Glomerular visceral epithelial cell (primary cell): ENCODE results near the gene EFCAB6.

Source experiments
- DNase-seq: peaks from one replicate; pipeline ENCODE4 v3.0.0-alpha.2; 2016; ENCODE audit errors: extremely low spot score

Gene EFCAB6

DNA sequence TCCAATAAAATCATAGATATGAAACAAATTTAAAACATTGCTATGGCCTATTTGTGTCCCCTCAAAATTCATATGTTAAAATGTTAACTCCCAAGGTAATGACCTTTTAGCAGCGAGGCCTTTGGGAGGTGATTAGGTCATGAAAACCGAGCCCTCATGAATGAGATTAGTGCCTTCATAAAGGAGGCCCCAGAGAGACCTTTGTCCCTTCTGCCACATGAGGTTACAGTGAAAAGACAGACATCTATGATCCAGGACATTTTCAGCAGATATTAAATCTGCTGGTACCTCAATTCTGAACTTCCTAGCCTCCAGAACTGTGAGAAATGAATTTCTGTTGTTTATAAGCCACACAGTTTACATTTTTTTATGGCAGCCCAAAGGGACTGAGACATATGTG lies 228.6 kb downstream of the EFCAB6 start:
- no peak for DNase-seq

DNA sequence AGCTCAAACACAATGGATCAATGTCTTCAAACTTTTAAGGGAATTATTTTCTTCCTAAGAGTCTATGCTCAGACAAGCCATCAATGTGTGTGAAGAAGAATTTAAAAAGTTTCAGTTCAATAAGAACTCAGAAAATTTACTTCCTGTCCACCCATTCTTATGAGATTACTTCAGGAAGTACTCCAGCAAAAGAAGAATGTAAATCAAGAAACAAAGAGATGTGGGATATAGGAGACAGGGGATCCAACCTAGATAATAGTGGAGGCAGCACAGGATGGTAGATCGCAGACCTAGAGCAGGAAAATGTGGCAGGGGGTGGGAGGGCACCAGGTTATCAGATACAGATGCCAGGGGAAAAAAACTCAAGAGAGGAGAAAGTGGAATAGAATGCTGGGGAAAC lies 229.7 kb downstream of the EFCAB6 start:
- DNase-seq, result no peak

DNA sequence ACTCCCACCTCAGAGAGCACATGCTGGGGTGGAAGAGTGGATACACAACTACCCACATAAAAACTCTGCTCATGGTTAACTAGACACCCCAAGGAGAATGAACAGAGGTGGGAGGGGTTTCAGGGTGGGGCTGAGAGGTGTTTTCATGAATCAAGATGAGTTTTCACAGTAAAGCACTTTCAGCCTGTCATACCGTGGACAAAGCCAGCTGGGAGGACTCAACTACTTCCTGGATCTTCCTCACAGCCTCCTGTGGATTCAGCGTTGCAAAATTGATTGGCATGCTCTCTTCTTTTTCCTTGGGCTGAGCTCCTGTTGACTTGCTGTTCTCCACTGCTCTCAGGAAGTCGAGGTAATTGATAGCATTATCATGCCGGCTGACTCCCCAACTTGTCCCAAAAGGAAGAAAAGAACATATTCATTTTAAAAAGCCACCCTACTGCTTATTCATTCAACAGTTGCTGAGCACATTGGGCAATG lies 231.8 kb downstream of the EFCAB6 start:
- no peak for DNase-seq

DNA sequence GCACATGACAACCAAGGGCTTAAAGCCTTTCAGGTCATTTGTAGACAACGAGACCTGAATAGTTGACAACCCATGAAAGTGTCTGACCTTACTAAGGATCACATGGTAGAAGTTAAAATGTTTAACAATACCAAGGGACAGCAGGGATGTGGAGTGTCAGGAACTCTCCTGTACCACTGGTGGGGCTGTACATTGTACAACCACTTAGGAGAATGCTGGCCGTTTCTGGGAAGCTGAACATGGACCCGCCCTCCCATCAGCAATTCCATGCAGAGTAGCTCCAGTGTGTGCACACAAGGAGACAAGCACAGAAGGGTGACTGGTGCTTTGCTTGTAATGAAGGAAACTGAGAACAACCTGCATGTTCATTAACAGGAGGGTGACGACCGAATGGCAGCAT lies 237.4 kb downstream of the EFCAB6 start:
- no peak for DNase-seq

DNA sequence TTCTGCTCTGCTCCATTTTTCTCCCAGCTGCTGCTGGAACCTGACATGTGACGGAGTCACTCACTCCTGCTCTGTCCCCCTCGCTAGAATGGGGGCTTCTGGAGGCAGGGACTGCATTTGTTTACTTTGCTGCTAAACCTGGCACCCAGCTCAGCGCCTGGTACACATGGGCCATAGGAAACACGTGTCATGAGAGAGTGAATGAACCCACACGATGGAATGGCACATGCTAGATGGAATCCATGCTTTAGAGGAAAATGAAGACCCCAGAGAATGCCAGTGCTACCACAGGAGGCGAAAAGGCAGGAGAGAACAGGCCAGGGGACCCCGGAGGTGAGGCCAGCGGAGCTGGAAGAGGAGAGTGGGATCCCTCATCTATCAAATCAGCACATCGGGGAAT lies 239.4 kb downstream of the EFCAB6 start:
- no peak for DNase-seq

DNA sequence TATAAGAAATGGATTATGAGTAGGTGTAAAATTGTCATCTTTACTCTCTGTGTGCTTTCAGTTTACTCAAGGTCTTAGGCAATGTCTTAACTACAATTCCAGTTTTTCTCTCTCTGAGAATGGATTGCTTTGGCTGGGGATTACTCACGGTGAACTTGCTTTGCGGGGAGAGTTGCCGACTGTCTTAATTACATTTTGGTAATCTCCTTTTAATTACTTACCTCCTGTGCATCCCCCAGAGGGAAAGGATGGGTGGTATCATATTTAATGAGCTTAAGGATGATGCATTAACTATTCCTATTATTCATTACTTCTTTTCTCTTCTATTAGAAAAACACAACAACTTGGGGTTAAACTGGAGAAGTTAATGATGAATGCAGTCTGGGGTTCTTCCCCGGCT lies 240.9 kb downstream of the EFCAB6 start:
- no peak for DNase-seq

- no peak for DNase-seq
These were observed 241.5 kb downstream of the EFCAB6 start for GRCh38 chr22:43570531-43571165.

DNA sequence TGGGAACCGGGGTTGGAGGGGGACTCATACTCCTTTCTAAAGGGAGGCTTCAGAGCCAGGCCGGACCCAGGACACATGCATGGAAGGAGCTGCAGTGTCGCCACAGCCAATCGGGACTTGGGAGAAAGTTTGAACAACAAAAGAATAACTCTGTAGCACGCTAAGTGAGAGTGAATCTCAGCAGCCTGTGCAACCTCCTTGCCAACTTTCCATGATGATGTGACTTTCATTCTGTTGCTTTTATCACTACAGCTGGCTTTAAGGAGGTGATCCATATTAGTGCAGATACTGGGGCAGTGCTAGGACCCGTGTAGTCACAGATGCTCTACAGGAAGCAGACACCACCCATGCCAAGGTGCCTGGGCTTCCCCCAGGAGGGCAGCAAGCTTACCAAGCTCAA lies 243.0 kb downstream of the EFCAB6 start:
- DNase-seq, result no peak

- DNase-seq, result no peak
These were observed 244.3 kb downstream of the EFCAB6 start for GRCh38 chr22:43567691-43568324.

DNA sequence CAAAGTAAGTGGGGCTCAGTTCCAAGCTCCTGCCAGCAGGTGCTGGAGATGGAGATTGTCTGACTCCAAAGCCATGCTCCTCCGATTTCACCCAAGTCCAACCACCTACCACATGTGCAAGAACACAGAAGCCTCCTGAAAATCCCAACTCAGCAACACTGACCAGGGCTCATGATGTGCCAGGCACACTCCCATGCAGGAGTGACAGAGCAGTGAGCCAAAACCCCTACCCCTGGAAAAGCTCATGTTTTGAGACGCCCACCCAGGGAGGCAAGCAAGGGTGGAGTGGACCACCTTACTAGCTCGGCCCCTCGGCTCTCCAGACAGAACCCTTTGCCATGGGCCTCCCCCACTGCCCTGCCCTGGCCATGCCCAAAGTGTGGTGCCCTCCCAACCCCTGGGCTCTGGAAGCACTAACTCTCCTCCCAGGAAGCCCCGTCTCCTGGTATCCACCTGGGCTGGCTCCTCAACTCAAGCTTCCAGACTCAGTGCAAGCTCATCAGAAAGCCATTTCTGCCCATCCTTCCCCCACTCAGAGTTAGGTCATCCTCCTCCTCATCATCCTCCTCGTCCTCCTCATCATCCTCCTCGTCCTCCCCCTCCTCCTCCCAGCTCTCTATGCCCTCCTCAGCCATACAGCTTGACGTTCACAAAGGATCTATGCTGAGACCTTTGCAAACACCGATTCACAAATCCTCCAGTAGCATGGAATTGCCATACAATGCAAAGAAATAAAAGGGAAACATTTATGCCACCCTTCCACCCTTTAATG lies 245.4 kb downstream of the EFCAB6 start:
- no peak for DNase-seq

DNA sequence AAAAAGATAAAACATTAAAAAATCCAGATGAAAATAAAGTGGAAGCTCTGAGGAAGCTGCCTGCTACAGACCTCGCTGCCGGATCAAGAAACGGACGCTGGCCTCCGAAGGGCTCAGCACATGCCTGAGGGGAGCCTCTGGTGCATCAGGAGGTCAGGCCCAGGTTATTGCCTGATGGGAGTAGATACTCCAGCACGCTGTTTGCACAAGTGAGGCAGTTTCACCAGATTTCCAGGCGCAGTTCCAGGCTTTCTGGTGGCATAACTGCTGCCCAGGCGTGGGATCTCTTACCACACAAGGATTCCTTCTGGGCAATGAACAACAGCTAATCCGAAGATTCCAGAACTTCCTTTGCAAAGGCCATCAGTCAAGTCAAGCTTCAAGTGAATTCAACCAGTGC lies 246.1 kb downstream of the EFCAB6 start:
- no peak for DNase-seq

DNA sequence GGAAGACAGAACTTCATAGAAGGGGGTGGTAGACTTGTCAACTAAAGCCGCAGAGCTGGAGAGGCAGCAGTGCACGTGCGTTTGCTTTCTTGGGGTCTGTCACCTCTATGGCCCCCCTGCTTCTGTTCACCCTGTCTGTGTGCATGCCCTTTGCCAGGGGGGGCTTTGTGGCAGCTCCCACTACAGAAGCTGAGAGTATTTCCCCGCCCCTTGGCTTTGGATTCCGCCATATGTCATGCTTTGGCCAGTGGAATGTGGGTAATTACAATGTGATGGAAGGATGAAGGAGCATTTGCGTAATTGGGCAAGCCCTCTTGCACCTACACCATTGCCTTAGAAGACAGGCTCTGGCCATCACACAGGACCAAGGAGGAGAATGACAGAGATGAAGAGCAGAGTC lies 247.2 kb downstream of the EFCAB6 start:
- DNase-seq, result no peak

GRCh38 chr22:43563571-43563970 lies 248.5 kb downstream of the EFCAB6 start:
- no peak for DNase-seq

- DNase-seq, result no peak
These were observed 249.3 kb downstream of the EFCAB6 start for GRCh38 chr22:43562843-43563242.

DNA sequence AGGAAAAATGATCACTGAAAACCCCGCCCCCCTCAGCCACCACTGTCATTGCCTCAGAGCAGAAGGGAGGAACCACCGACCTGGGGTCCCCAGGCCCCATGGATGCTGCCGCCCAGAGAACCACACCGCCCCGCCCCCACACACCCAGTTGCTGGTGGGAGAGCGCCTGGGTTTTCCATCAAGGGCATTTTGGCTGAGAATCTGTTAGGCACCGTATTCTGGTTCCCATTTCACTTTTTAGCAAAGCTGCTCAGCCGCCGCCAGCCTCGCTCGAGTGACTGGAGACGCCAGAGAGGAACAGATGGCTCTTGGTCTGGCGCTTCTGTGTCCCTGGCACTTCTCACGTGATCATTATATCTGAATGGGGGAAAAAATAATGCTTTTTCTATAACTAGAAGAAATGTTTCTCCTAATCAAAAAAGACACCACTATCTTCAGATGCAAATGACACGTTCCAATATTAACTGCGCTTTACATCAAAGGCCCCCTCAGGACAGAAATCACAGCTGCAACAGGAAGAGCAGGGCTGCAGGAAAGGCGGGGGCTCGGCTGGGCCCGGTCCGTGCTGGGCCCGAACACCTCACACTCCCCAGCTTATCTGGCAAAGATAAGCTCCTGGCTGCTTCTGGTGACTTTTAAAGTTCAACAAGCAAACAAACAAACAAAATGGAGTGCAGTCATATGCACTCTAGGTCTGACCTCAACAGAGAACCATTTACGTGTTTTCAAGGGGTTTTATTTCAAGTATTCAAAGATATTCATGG lies 250.5 kb downstream of the EFCAB6 start:
- DNase-seq, result no peak

DNA sequence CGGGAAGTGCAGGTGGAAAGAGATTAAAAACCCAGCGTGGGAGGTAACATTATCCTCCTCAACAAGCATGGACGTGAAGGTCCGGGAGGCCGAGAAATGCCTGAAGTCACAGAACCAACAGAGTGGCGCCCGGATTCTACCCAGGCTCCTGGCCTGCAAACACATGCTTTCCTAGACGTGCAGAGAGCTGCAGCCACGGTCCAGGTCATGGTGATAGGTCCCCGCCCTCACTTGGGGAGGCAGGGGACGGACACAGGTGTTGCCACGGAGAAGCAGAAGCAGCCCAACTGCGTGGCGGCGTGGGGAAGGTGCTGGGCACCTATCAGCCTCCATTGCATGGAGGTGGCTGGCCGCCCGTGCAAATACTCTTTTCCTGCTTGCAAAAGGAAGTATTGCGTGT lies 251.5 kb downstream of the EFCAB6 start:
- no peak for DNase-seq

GRCh38 chr22:43555561-43556515 lies 256.3 kb downstream of the EFCAB6 start:
- no peak for DNase-seq

DNA sequence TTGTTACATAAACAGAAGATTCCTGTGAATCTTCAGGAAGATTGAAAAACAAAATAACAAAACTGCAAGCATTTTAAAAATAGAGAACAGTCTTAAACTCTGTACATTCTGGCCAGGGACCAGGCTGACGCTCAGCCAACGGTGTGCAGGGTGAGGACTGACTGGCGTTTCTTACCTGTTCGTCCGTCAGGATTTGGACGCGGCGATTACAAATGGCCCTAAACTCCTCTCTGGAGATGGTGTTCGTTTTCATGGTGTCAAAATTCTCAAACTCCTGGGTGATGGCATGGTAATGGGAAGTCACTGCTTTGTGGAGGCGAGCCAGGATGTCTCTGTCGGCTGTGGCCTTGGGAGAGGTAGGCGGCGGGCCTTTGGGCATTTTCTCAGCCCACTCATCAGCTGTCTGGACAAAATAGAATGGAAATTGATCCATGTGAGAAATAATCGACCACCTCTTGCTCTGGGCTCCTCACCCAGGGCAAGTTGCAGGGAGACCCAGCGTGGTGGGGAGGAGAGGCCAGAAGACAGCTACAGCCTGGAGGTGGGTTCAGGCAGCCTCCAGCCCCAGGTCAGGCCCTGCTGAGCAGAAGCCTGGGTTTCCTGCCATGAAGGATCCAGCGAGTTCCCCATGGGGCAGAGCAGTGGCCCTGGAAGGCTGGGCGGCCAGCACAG lies 257.3 kb downstream of the EFCAB6 start:
- DNase-seq, result no peak

DNA sequence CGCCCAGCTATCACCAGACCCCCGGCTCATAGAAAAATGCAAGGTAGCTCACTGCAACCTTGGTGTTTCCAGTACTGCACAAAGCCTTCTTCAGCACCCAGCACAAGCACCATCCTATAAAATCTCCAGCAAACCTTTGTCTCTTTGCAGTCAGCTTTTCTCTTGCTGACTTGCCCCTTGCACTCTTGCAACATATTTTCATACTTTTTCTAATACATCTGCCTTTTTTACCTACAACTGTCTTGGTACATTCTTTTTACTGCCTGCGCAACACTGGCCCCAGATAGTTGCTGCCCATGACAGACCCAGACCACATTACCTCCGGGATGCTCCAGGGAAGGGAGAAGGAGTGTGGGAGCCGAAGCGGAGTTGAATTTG lies 257.9 kb downstream of the EFCAB6 start:
- no peak for DNase-seq

- DNase-seq, result no peak
These were observed 258.4 kb downstream of the EFCAB6 start for GRCh38 chr22:43553451-43554258.
